Activated CD8-positive, alpha-beta T cell treated with anti-CD3 and anti-CD28 coated beads for 36 hours (primary cell): Measurements from ENCODE around the gene ZNF345. TPM values are rescaled to one million over a fixed set of nuclear protein-coding genes. Genes with fewer than 3 reads are reported as not detected.

ENCODE experiments used
- ATAC-seq: fragments of 200-7000 bp; cut with Tn5 transposase; one replicate; pipeline ENCODE4 v1.10.0; 2021; ENCODE audit warnings: mild to moderate bottlenecking, moderate library complexity
- CTCF ChIA-PET: fragments of 350-600 bp; sonication (Branson Sonifier 250); formaldehyde crosslinking; loops from one replicate; lab custom pipeline; 2021; ENCODE audit warnings: antibody characterized with exemption; lab: Charles Lee
- POLR2A ChIA-PET: fragments of 350-600 bp; sonication (Branson Sonifier 250); formaldehyde crosslinking; loops from one replicate; lab custom pipeline; 2021; ENCODE audit warnings: antibody characterized with exemption; lab: Charles Lee
- DNase-seq: peaks from one replicate; pipeline ENCODE4 v3.0.0-alpha.2; 2020
- H3K27ac Mint-ChIP-seq: one replicate; pipeline ENCODE4 v1.8.0; 2021; ENCODE audit warnings: mild to moderate bottlenecking, mixed read lengths
- H3K27me3 Mint-ChIP-seq: one replicate; pipeline ENCODE4 v1.8.0; 2021; ENCODE audit warnings: mixed read lengths
- H3K36me3 Mint-ChIP-seq: one replicate; pipeline ENCODE4 v1.8.0; 2021; ENCODE audit warnings: low read depth, mixed read lengths
- H3K4me1 Mint-ChIP-seq: one replicate; pipeline ENCODE4 v1.8.0; 2021; ENCODE audit warnings: low read depth, mixed read lengths
- H3K4me3 Mint-ChIP-seq: one replicate; pipeline ENCODE4 v1.8.0; 2021; ENCODE audit warnings: mild to moderate bottlenecking, moderate library complexity, mixed read lengths
- H3K9me3 Mint-ChIP-seq: one replicate; pipeline ENCODE4 v1.8.0; 2021; ENCODE audit warnings: mixed read lengths
- CTCF ChIP-seq: fragments of 200-600 bp; IDR thresholded peaks from one replicate; pipeline ENCODE4 v1.8.0; 2022; ENCODE audit warnings: antibody characterized with exemption, mild to moderate bottlenecking
- intact Hi-C: fragments of 100-400 bp; cut with micrococcal nuclease; formaldehyde crosslinking; loops from one replicate; pipeline ENCODE4 v1.10.0; 2022
- total RNA-seq, 2 experiments: library from RNA; stranded (reverse); gene quantifications; one replicate each; pipeline ENCODE4 v1.2.3, GENCODE V29; 2021

The ZNF345 gene
- total RNA-seq, 2 experiments from 2014 or later: 3.6 to 5.1 TPM

DNA sequence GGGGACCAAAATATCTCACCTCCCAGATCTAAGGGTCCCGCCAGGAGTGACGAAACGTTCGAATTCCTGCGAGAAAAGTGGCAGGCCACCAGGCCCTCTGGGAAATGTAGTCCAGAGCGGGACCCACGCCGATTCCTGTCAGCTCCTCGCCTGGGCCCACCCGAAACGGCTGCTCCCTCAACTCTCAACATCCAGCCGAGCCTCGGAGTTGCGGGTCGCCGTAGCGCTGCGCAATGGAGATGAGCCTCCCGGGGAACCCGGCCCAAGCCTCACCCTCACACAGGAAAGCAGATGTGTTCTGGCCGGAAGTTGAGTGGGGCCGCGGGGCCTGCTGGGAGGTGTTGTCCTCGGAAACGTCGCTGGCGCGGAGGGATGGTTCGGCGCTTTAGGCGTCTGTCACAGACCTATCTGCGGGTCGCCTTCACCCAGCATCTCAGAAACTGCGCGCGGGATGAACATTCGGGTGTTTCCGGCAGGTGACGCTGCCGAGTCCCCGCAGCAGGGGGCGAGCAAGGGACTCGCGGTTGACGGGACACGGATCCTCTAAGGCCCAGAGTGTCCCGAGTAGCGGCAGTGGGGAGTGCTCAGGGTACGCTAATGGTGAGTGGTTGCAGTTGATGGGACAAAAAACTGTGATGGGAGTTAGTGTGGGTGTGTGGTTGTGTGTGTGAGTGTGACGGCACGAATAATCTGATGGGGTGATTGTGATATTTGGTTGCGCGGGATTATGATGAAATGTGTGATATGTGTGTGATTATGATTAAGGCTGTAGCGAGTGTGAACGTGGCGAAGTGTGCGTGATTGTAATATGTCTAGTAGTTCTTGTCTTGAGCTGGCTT lies 65.5 kb downstream of the ZNF345 start, which contains the start of the genes ZNF568 and ZNF829:
Gene ZNF568 (plus strand): TSS at position 341 of the 839 bp plus-strand sequence. CDS start 6,439 bp downstream, outside the sequence.
Gene ZNF829 (minus strand): TSS at position 300 of the 839 bp plus-strand sequence. CDS start 1,124 bp downstream, outside the sequence.
- TF ChIP-seq CTCF: peak; percentile 77
- ATAC-seq (peak; percentile 97), DNase-seq (peak; percentile 97)
- H3K27me3 Mint-ChIP-seq: no peaks in the 10 kb centered on the region
- POLR2A ChIA-PET: interaction anchor here (0.9 to 1.8 kb wide), 5 partner anchors 10 to 162 kb away, joined by 3 to 7 read pairs (median 4); partner anchors contain the start of genes ZNF345 and ZNF420
- peak within 1 kb of the TSS; percentile 96 for H3K27ac Mint-ChIP-seq
- CTCF ChIA-PET: interaction anchor here (0.6 to 1.0 kb wide), 2 partner anchors 18 to 162 kb away, joined by 3 read pairs; partner anchors contain the start of gene ZNF420
- intact Hi-C loops: no loop called here
- H3K4me1 Mint-ChIP-seq: peaks cover 13% of the 10 kb centered on the region
- peaks cover 67% of the 10 kb centered on the region for H3K36me3 Mint-ChIP-seq
- H3K9me3 Mint-ChIP-seq: peaks cover 39% of the 10 kb centered on the region
- peak within 1 kb of the TSS; percentile 85 for H3K4me3 Mint-ChIP-seq

DNA sequence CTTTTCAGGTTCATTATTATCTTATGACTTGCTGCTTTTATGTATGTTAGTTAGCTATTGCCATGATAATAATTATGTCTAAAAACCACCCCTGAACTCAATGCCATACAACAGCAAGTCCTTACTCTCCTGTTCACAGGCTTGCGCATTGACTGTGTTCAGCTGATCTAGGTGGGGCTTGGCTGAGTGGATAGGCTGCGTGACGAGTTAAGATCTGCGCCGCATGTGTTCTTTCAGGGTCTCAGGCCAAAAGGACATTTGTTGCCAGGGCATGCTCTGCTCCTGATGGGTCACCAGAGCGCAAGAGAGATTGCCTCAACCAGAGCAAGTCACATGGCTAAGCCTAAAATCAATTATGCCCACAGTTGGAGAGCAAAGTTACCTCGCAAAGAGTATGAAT lies 66.3 kb downstream of the ZNF345 start:
- Mint-ChIP-seq H3K36me3 (peaks cover 66% of the 10 kb centered on the region), H3K4me3 (peak overlapping the region; percentile 85), H3K27me3 (no peaks in the 10 kb centered on the region), H3K4me1 (peaks cover 13% of the 10 kb centered on the region), H3K27ac (peak overlapping the region; percentile 96), H3K9me3 (peaks cover 40% of the 10 kb centered on the region)
- intact Hi-C loops: no loop called here
- peak; percentile 8 for DNase-seq
- no peak for ATAC-seq
- ChIA-PET CTCF (interaction anchor here (0.6 to 1.0 kb wide), 2 partner anchors 19 to 161 kb away, joined by 3 read pairs; partner anchors contain the start of gene ZNF420), POLR2A (interaction anchor here (1.8 kb wide), 1 partner anchor 9 kb away, joined by 5 read pairs; no protein-coding TSS in a partner anchor)
- TF ChIP-seq CTCF: no peak

DNA sequence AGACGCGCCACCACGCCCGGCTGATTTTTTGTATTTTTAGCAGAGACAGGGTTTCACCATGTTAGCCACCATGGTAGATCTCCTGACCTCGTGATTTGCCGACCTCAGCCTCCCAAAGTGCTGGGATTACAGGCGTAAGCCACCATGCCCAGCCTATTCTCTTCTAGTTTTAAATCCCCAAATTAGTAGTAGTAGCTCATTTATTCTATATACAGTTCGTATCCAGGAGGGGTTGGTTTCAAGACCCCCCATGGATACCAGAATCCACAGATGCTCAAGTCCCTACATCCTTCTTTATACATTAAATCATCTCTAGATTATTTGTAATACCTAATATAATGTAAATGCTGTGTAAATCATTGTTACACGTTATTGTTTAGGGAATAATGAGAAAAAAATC lies 67.4 kb downstream of the ZNF345 start:
- H3K27me3 Mint-ChIP-seq: no peaks in the 10 kb centered on the region
- H3K4me3 Mint-ChIP-seq: no peak overlapping the region
- intact Hi-C loops: no loop called here
- CTCF ChIA-PET: no interaction called here
- no peak overlapping the region for H3K27ac Mint-ChIP-seq
- POLR2A ChIA-PET: interaction anchor here (0.6 kb wide), 1 partner anchor 586 kb away, joined by 3 read pairs; no protein-coding TSS in a partner anchor
- ATAC-seq (no peak), DNase-seq (no peak)
- peaks cover 66% of the 10 kb centered on the region for H3K36me3 Mint-ChIP-seq
- peaks cover 39% of the 10 kb centered on the region for H3K9me3 Mint-ChIP-seq
- TF ChIP-seq CTCF: no peak
- peaks cover 13% of the 10 kb centered on the region for H3K4me1 Mint-ChIP-seq

Other genes with a start within 250 kb of the ZNF345 start
- gene ZNF382, start 245.6 kb upstream of the ZNF345 start, total RNA-seq: 10 to 100 TPM; 10.1 to 10.8 TPM
- 1 to 10 TPM; 5.2 to 6.0 TPM for gene ZNF461, start 184.0 kb upstream of the ZNF345 start, total RNA-seq
- 1 to 10 TPM; 6.4 to 7.6 TPM for gene ZNF567, start 163.3 kb upstream of the ZNF345 start, total RNA-seq
- gene ZNF850, start 78.1 kb upstream of the ZNF345 start, total RNA-seq: 10 to 100 TPM; 10.6 to 11.7 TPM
- gene ZNF790, start 12.5 kb upstream of the ZNF345 start, total RNA-seq: 1 to 10 TPM; 8.9 to 9.7 TPM
- gene ZNF829, start 65.4 kb downstream of the ZNF345 start, total RNA-seq: 1 to 10 TPM; 4.5 to 4.9 TPM
- gene ZNF568, start 65.5 kb downstream of the ZNF345 start, total RNA-seq: 1 to 10 TPM; 8.1 to 9.5 TPM
- 10 to 100 TPM; 10.1 to 12.0 TPM for gene ZNF420, start 227.6 kb downstream of the ZNF345 start, total RNA-seq